Measurements from ENCODE around the gene GATAD1.

The GATAD1 gene

DNA sequence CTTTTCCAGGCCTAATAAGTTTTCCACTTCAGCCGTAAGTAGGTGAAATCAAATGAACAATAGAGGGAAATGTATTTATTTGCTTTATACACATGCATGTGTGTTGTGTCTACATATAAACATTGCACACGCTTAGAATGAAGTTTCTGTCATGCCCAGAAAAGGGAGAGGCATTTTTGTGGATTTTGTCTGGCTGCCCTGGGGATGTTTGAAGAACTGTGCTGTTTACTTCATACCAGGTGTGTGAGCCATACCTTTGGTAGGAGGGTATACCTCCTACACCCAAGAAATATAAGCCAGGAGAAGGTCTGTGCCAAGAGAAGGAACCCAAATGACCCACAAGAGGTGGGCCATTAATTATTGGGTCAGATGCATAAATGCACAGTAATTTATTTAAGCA, 12.8 kb downstream of the GATAD1 start:
- Histone ChIP-seq H3K4me3 (ENCODE audit: low read depth, low read length) (no peak overlapping the region), H3K27ac (no peak overlapping the region), H3K36me3 (replicated peaks) (peaks cover 16% of the 10 kb centered on the region), H3K27me3 (replicated peaks) (no peaks in the 10 kb centered on the region)
- TF ChIP-seq, protein P1, sequence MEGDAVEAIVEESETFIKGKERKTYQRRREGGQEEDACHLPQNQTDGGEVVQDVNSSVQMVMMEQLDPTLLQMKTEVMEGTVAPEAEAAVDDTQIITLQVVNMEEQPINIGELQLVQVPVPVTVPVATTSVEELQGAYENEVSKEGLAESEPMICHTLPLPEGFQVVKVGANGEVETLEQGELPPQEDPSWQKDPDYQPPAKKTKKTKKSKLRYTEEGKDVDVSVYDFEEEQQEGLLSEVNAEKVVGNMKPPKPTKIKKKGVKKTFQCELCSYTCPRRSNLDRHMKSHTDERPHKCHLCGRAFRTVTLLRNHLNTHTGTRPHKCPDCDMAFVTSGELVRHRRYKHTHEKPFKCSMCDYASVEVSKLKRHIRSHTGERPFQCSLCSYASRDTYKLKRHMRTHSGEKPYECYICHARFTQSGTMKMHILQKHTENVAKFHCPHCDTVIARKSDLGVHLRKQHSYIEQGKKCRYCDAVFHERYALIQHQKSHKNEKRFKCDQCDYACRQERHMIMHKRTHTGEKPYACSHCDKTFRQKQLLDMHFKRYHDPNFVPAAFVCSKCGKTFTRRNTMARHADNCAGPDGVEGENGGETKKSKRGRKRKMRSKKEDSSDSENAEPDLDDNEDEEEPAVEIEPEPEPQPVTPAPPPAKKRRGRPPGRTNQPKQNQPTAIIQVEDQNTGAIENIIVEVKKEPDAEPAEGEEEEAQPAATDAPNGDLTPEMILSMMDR (IDR thresholded peaks at IDR 0.05; ENCODE audit: low read depth, low read length, missing control alignments), result no peak
- no peak for DNase-seq
- in situ Hi-C loops (cut with HindIII; ENCODE audit: low pct_ligation_motif_present, low sequenced_read_pairs), result no loop called here

DNA sequence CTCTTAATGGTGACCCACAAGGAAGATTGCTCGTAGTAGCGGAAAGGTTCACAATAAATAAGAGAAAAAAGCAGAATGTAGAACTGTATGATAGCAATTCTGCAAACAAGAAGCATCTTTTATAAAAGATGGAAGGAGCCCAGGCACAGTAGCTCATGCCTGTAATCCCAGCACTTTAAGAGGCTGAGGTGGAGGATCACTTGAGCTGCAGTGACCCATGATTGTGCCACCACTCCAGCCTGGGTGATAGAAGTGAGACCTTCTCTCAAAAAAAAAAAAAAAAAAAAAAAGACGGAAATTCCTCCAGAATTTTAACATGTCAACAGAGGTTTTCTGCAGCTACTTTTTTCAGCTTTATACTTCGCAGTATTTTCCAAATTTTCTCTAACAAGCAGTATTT, 13.2 kb downstream of the GATAD1 start:
- TF ChIP-seq, protein P1 (IDR thresholded peaks at IDR 0.05; ENCODE audit: low read depth, low read length, missing control alignments), result no peak
- no peak for DNase-seq
- in situ Hi-C loops (cut with HindIII; ENCODE audit: low pct_ligation_motif_present, low sequenced_read_pairs), result no loop called here
- peaks cover 13% of the 10 kb centered on the region for H3K36me3 ChIP-seq (replicated peaks)
- H3K4me3 ChIP-seq (ENCODE audit: low read depth, low read length), result no peak overlapping the region
- H3K27me3 ChIP-seq (replicated peaks), result no peaks in the 10 kb centered on the region
- H3K27ac ChIP-seq, result no peak overlapping the region

DNA sequence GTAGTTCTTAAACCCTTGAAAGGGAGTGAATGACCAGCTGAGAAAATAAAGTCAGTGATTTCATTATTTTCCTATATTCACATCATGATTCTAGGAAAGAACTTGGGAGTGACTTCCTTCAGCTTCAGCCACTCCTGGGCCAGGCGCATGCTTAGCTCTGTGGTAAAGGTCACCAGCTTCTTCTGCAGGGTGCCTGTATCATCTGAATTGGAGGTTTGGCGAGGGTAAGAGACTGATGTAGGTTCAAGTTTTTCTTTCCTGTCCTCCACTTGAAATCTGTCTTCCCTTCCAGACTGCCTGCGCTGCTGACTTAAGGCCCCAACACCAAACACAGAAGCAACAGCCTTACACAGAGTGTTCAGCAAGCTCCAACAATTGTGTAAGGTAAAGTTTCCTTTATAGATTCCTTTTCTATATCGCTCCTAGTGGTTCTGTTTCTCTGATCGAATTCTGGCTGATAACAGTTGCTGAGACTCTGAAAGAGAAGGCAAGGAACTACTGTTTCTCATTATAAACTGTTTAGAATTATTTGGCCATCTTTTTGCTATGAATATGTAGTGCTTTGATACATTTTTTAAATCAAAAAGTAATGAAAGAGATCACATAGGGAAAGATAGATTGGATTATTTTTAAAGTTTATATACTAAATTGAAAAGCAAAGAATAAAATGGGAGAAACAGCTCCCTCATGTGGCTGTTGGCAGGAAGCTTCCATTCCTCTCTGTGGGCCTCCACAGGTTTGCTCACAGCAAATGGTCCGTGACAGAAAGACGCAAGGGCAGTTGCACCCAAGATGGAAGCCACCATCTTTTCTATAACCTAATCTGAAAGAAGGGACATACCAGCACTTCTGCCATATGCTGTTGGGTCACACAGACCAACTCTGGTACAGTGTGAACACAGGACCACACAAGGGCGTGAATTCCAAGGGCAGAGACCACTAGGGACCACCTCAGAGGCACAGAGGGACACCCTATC, 14.0 kb downstream of the GATAD1 start:
- in situ Hi-C loops (cut with HindIII; ENCODE audit: low pct_ligation_motif_present, low sequenced_read_pairs), result no loop called here
- DNase-seq, result peak; percentile 30
- peaks cover 6% of the 10 kb centered on the region for H3K36me3 ChIP-seq (replicated peaks)
- H3K27me3 ChIP-seq (replicated peaks), result no peaks in the 10 kb centered on the region
- no peak overlapping the region for H3K27ac ChIP-seq
- H3K4me3 ChIP-seq (ENCODE audit: low read depth, low read length), result no peak overlapping the region
- TF ChIP-seq, protein P1 (IDR thresholded peaks at IDR 0.05; ENCODE audit: low read depth, low read length, missing control alignments), result peak; percentile 88

DNA sequence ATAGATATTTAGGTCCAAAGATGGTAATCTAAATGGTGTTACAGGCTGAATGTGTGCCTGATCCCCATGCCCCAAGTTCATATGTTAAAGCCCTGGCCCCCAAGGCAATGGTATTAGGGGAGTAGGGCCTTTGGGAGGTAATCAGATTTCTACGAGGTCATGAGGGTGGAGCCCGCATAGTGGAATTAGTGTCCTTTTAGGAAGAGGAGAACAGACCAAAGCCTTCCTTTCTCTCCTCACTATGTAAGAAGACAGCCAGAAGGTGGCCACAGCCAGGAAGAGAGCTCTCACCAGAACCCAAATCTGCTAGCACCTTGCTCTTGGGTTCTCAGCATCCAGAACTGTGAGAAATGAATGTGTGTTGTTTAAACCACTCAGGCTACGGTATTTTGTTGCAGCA, 15.3 kb downstream of the GATAD1 start:
- H3K27ac ChIP-seq, result no peak overlapping the region
- DNase-seq, result no peak
- TF ChIP-seq, protein P1 (IDR thresholded peaks at IDR 0.05; ENCODE audit: low read depth, low read length, missing control alignments), result no peak
- no peaks in the 10 kb centered on the region for H3K36me3 ChIP-seq (replicated peaks)
- no peaks in the 10 kb centered on the region for H3K27me3 ChIP-seq (replicated peaks)
- H3K4me3 ChIP-seq (ENCODE audit: low read depth, low read length), result no peak overlapping the region
- in situ Hi-C loops (cut with HindIII; ENCODE audit: low pct_ligation_motif_present, low sequenced_read_pairs), result no loop called here

DNA sequence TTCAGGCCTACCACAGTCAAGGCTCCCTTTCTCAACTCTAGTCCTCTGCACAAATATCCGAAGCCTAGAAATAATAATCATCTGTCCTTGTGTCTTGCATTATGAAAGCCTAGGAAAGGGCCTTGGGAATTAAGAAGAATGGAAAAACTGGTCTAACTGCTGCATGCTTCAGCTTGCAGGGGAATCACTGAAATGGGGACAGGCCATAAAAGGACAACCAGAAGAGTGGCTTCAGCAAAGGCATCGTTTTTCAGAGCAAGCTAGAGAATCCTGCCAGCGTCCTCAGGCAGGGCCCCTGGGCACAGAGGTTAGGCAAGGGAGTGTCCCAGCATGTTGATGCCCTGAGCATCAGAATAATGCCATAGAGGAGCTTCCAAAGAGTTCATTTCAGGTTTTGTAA, 17.2 kb downstream of the GATAD1 start:
- no peak for DNase-seq
- H3K27me3 ChIP-seq (replicated peaks), result no peaks in the 10 kb centered on the region
- H3K4me3 ChIP-seq (ENCODE audit: low read depth, low read length), result no peak overlapping the region
- no peak overlapping the region for H3K27ac ChIP-seq
- no peaks in the 10 kb centered on the region for H3K36me3 ChIP-seq (replicated peaks)
- TF ChIP-seq, protein P1 (IDR thresholded peaks at IDR 0.05; ENCODE audit: low read depth, low read length, missing control alignments), result no peak
- in situ Hi-C loops (cut with HindIII; ENCODE audit: low pct_ligation_motif_present, low sequenced_read_pairs), result no loop called here

All from brain microvascular endothelial cell (primary cell).